ENCODE data around the gene PTTG1IP2. TPM values are rescaled to one million over a fixed set of nuclear protein-coding genes. Genes with fewer than 3 reads are reported as not detected.

PTTG1IP2 gene
- total and polyA plus RNA-seq, 9 of the 15 experiments (the other 6 are each of a cell fraction or from before 2014, with no cell fraction given): not detected

GRCh38 chr7:90453259-90453891 is 16.1 kb upstream of the PTTG1IP2 start:
- Histone ChIP-seq H3K9me3 (replicated peaks; ENCODE audit: control insufficient read depth, insufficient read depth, low read depth, low read length) (no peaks in the 10 kb centered on the region), H3K4me1 (replicated peaks in 1 of 2; ENCODE audit: control insufficient read depth in 2 of 2, insufficient read depth in 2 of 2, low read length in 2 of 2) (no peaks in the 10 kb centered on the region), H3K79me2 (ENCODE audit: control insufficient read depth, insufficient read depth, low read length) (no peaks in the 10 kb centered on the region), H3K4me3 (no peak overlapping the region), H2AFZ (ENCODE audit: low read depth, low read length) (no peak overlapping the region), H3K9me1 (ENCODE audit: control insufficient read depth, insufficient read depth, low read length) (no peaks in the 10 kb centered on the region), H3K36me3 (ENCODE audit: control insufficient read depth, insufficient read depth, low read length) (no peaks in the 10 kb centered on the region), H3K27ac (ENCODE audit: extremely low read depth, low read depth, low read length) (no peak overlapping the region), H3K9ac (ENCODE audit: insufficient read depth in 1 of 2, low read depth in 2 of 2, low read length in 2 of 2) (no peak overlapping the region), H3K4me2 (ENCODE audit: insufficient read depth, low read length) (no peak overlapping the region), H4K20me1 (replicated peaks; ENCODE audit: control insufficient read depth, insufficient read depth, low read length) (no peaks in the 10 kb centered on the region), H3K27me3 (ENCODE audit: control insufficient read depth in 2 of 2, insufficient read depth in 2 of 2, low read length in 2 of 2) (no peaks in the 10 kb centered on the region)
- in situ Hi-C loops (cut with MboI): no loop called here
- DNase-seq (ENCODE audit: extremely low read depth in 1 of 4, low spot score in 3 of 4) (no peak), ATAC-seq (no peak), FAIRE-seq (no peak)
- CTCF ChIA-PET (ENCODE audit: low intra/inter-chr PET ratio): no interaction called here
- intact Hi-C loops (cut with micrococcal nuclease): no loop called here
- POLR2A ChIA-PET: no interaction called here
- TF ChIP-seq MYC (IDR thresholded peaks at IDR 0.05; ENCODE audit: low read depth, low read length) (no peak), MYC (CRISPR knock-in tag; IDR thresholded peaks at IDR 0.05; ENCODE audit: borderline replicate concordance, low read depth) (no peak), GATA2 (CRISPR knock-in tag; IDR thresholded peaks at IDR 0.05) (no peak), SIX5 (IDR thresholded peaks at IDR 0.05; ENCODE audit: borderline replicate concordance in 1 of 2, insufficient read depth in 1 of 2, low read depth in 1 of 2, low read length in 2 of 2) (no peak), RUNX1 (IDR thresholded peaks at IDR 0.05; ENCODE audit: low read depth) (no peak)
- TF ChIP-seq, protein P1, sequence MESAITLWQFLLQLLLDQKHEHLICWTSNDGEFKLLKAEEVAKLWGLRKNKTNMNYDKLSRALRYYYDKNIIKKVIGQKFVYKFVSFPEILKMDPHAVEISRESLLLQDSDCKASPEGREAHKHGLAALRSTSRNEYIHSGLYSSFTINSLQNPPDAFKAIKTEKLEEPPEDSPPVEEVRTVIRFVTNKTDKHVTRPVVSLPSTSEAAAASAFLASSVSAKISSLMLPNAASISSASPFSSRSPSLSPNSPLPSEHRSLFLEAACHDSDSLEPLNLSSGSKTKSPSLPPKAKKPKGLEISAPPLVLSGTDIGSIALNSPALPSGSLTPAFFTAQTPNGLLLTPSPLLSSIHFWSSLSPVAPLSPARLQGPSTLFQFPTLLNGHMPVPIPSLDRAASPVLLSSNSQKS (CRISPR knock-in tag; IDR thresholded peaks at IDR 0.05): no peak
- no TSS peak for BruUV-seq (replicated peaks)
